ENCODE measurements around the gene BCL7C.
"Not testable (repeated sequence)": the region's sequence is repeated elsewhere in the genome, so short reads cannot be mapped to it uniquely, and the experiment has no call there.

The BCL7C gene

DNA sequence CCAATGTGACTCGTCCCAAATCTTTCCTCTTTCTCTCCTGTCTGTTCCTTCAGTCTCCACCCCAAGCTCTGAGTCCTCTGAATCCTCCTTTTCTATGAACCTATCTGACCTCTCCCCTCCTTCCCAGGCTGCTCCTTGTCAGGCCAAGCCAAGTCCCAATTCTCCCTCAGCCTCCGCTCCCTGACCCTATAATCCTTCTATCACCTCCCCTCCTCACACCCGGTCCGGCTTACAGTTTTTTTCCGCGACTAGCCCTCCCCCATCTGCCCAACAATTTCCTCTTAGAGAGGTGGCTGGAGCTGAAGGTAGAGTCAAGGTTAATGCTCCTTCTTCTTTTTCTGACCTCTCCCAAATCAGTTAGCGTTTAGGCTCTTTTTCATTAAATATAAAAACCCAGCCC is 33.1 kb downstream of the BCL7C start:
- DNase-seq: not testable (repeated sequence)

DNA sequence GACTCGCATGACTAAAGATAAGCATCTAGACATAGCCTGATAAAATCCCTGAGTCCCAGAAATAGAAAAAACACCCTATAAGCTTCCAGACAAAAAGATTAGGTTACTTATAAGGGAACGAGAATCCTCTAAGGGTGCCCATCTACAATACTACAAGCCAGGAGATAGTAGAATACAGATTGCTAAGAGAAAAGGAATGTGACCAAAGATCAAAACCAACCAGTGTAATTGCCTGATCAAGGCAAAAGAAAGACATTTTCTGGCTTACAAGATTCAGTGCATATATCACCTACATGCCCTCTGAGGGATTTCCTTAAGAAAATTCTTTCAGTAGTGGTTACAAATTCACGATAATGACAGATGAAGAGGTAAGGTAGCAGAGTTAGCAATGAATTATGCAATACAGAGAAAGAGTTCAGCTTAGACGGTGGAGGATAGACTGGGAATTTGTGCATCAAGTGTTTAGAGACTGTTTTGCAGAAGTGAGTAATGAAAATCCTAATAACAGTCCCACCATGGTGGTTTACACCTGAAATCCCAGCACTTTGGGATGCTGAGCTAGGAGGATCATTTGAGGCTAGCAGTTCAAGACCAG is 35.0 kb downstream of the BCL7C start:
- DNase-seq: no peak

DNA sequence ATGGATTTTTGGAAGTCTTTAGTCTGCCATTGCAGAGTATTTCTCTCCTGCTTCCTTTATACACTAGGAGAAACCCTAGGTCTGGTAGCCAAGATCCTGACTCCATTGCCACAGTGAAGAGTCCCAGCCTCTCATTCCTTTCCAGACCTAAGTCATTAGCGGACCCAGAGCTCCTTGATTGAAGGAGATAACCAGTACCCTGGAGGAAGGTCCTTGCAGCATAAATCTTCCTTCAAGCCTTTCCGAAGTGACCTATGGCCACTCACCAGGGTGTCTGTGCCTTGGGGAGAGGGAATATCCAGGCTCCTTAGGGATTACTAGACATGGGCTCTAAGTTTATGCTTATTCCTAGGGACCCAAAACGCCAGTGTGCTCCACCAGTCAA is 35.8 kb downstream of the BCL7C start:
- no peak for DNase-seq

DNA sequence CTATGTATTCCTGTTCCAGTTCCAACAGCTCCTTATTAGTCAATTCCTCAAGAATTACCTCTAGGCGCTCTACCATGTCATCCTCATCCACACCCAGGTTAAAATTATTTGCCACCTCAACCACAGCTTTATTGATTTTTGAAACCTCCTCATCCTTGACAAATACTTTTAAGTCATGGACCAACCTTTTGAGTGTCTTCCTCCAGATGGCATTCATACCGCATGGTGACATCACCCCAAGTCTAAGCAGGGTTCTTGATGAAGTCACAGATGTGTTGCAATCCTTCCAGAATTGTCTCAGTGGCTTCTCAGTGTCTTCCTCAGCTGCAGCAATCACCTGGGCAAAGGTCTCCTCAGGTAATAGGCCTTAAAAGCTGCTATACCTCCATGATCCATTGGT is 40.1 kb downstream of the BCL7C start:
- no peak for DNase-seq

DNA sequence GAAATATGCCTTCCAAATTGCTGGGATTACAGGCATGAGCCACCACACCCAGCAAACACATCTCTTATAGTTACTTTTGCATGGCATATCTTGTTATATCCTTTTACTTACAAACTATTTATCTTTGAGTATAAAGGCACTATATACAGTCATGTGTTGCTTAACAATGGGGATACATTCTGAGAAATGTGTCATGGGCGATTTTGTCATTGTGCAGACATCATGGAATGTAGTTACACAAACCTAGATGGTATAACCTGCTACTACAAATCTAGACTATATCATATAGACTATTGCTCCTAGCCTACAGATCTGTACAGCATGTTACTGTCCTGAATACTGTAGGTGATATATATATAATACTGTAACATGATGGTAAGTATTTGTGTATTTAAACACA is 43.6 kb downstream of the BCL7C start:
- no peak for DNase-seq

DNA sequence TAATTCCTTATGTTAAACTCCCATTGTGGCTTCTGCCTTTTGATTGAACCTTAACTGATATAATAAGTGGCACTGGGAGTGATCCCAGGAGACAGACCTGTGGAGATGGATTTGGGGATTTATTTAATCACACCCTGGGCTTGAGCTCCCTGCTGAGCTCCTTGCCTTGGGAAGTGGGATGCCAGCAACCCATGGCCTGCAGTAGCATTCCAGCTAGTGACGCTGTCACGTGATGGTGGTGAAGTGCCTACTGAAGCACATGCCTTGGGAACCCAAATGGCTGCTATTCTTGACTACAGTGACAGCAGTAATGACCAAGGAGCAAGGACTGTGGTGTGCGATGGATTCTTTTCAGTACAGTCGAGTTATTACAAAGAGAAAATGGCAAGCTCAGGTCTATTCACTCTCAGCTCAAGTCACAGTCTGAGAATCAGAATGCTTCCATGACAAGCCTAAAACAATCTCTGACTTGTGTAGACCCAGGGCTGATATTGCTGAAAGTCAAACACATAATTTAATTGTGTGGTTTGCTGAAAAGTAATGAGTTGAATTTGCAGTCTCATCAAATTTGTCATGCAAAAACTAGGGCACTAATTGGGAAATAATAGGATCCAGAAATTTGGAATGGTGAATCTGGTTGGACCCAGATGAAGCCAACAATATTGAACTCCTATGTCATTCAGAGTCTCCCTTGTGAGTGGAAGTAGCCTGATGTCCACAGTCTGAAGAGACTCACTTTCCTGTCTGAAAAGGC is 47.1 kb downstream of the BCL7C start:
- DNase-seq: no peak

DNA sequence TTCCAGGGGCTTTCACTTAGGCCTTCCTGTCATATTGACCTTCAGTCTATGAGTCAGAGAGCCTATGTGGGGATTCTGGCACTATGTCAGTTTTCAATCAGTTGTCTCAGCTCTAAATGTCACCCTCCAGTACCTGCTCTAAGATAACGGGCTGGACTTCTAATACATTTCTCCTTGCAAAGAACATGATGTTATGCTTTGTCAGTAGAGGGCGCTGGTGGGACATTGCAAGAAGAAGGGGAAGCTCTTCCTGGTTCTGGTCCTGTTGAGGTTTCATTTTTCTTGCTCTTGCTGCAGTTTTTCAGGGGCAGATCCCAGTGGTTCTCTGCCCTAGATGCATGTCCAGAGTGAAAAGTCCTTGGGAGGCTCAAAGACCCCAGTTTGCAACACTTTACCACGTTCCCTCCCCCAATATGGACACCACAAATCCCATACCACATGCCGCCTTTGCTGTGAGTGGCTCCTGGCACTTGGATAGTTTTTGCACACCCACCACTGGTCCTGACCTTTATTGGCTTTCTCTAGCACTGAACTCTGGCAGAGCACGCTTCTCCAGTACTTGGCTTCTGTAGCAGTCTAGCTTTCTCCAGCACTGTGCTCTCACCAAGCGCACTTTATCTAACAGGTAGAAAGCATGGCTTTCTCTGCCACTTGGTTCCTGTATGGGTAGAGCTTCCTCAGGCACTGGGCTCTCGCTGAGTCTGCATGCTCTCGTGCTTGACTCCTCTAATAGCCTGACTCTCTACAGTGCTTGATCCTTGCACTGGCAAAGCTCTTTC is 49.0 kb downstream of the BCL7C start:
- DNase-seq: peak; percentile 74

DNA sequence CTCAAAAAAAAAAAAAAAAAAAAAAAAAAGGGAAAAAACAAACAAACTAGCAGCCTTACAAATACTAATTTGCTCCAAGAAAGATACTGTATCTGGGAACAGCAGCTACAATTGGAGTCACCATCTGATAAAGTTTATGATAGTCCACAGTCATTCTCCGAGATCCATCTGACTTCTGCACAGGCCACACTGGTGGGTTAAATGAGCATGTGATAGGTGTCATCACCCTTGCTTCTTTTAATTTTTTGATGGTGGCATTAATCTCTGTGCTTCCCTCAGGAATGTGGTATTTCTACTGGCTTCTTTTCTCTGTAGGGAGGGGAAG is 49.6 kb downstream of the BCL7C start:
- no peak for DNase-seq

DNA sequence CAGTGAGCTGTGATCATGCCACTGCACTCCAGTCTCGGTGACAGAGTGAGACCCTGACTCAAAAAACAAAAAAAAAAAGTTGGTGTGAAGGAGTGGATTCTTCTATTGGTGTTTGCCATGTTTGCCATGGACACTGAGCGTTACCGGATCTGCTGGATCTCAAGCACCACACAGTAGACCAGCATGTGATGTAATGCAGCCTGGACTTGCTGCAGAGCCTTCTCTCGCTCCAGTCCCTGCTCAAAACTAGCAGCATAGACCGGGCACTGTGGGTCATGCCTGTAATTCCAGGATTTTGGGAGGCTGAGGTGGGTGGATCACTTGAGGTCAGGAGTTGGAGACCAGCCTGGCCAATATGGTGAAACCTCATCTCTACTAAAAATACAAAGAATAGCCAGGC is 50.4 kb downstream of the BCL7C start:
- DNase-seq: no peak

DNA sequence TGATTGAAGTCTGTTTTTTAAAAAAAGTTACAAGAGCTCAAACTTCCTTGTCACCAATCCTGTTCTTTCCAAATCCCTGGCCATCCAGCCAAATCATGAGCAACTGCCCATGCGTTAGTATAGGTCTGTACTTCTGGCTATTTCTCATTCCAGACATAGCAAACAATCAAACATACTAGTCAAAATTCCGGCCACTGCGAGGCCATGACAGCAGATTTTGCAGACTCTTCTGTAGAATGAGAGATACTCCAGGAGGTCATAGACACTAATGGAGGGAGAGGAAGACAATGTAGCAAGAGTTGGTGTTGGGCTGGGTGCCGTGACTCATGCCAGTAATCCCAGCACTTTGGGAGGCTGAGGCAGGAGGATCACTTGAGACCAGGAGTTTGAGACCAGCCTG is 50.9 kb downstream of the BCL7C start:
- DNase-seq: no peak

DNA sequence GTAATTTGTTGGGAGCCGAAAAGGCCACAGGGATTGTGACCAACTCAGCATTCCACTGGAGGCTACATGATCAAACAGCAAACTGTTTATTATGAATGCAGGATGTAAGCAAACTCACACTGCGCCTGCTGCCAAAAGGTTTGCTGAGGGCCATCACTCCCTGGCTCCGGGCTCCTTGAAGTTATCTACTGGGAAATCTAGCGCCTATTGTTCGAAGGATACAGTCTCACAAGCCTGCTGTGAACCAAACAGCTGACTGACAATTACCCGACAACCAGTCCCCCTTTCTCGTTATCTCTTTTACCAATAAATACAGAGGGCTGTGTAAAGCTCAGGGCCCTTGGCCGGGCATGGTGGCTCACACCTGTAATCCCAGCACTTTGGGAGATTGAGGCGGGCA is 52.5 kb downstream of the BCL7C start:
- DNase-seq: no peak

DNA sequence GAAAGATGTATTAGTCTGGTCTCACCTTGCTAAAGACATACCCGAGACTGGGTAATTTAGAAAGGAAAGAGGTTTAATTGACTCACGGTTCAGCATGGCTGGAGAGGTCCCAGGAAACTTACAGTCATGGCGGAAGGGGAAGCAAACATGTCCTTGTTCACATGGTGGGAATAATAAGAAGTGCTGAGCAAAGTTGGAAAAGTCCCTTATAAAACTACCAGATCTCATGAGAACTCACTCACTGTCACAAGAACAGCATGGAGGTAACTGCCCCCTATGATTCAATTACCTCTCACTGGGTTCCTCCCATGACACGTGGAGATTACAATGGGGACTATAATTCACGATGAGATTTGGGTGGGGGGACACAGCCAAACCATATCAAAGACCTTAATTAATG is 53.3 kb downstream of the BCL7C start:
- DNase-seq: no peak

DNA sequence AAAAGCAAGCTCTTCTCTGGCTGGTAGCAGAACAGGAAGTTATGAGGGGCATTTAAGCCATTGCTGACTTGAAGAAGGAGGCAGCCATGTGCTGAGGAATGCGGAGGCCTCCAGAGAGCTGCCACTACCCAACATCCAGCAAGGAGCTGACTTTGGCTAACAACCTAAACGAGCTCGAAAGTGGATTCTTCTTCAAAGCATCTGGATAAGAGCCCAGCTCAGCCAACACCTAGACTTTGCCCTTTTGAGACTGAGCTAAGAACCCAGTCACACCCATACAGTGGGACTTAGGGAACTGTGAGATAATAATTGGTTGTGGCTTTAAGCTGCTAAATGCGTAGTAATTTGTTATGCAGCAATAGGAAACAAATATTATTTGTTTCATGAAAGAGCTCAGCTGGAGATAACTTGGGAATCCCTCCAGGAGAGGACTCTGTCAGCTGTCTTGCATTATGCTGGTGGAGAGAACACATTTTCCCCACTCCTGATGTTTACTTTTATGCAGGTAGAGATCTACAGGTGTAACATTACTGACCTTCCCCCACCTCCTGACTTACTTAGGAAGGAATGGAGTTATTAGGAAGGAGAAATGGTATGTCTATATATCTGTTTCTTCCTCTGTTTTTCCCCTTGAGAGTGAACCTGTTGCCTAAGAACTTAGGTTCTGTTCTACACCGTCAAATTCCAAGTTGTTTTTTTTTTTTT is 54.2 kb downstream of the BCL7C start:
- no peak for DNase-seq

DNA sequence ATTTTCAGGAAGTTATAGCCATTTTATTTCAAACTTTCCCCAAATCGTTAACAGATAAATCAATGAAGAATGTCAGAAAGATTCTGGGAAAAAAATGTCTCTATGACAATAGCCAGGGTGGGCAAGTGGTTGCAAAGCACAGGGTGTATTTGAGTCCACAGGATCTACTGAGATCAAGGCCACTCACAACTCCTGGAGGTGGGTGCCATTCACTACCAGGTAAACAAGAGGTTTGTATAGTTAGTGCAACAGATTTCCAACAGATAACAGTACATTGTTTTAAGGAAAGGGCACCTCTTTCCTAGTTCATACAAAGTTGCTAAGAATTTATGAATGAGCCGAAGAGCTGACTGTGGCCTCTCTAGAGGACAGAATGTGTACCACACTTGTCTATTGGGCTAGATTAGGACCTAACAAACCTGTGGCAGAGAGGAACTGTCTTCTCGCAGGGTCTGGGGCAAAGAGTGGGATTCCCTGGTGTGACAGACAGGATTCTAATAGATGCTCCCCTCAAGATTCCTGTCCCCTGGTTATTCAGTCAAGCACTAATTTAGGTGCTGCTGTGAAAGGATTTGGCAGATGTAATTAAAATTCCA is 54.9 kb downstream of the BCL7C start:
- DNase-seq: no peak

DNA sequence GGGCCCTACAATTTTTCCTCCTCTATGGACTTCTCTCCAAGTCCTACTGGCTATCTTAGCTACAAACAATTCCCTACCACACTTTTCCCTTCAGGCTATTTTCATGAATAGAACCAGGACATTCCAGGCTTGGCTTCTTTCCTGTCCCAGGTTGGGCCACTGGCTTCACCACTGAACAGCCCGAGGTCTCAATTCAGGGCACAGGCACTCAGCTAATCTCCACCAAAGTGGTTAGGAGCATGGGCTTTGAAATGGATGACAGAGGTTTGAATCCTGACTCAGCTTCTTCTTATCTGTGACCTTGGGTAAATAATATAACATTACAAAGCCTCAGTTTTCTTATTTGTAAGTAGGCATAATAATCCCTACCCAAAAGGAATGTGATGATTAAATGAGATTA is 56.0 kb downstream of the BCL7C start:
- no peak for DNase-seq

Measured in activated CD4-positive, CD25-positive, alpha-beta regulatory T cell treated with anti-CD3 and anti-CD28 coated beads, Interleukin-2, amount 50 U/mL, for 72 hours (primary cell).